OCI-LY3 (cell line): ENCODE results near the gene GIT2.

ENCODE experiments used
- H2AFZ ChIP-seq: fragments of 200-600, 300-600 bp; shearing (Covaris generic); 2 replicates; pipeline ENCODE4 v1.6.0; 2014; ENCODE audit warnings: antibody characterized with exemption, low read depth, low read length
- H3K27ac ChIP-seq: fragments of 200-600, 300-600 bp; sonication (generic); 2 replicates; pipeline ENCODE4 v1.5.1; 2014; ENCODE audit warnings: mild to moderate bottlenecking, low read length, moderate library complexity, mixed read lengths
- H3K27me3 ChIP-seq: fragments of 200-600, 300-600 bp; sonication (generic); 2 replicates; pipeline ENCODE4 v1.6.1; 2014; ENCODE audit warnings: low read depth, low read length, mixed read lengths
- H3K36me3 ChIP-seq: fragments of 200-600, 300-600 bp; sonication (generic); replicated peaks from 2 replicates; pipeline ENCODE3; 2014; ENCODE audit warnings: low read depth, low read length, mixed read lengths
- H3K4me1 ChIP-seq: fragments of 300-600, 200-600 bp; sonication (generic); 2 replicates; pipeline ENCODE4 v1.6.1; 2014; ENCODE audit warnings: low read length, mixed read lengths
- H3K4me2 ChIP-seq: fragments of 200-600, 300-600 bp; sonication (generic); 2 replicates; pipeline ENCODE4 v1.6.1; 2014; ENCODE audit warnings: low read length, mixed read lengths
- H3K4me3 ChIP-seq: fragments of 300-600, 200-600 bp; sonication (generic); 2 replicates; pipeline ENCODE4 v1.5.1; 2014; ENCODE audit warnings: antibody characterized with exemption, mild to moderate bottlenecking, low read length, moderate library complexity
- H3K79me2 ChIP-seq: fragments of 300-600, 200-600 bp; shearing (Covaris generic); 2 replicates; pipeline ENCODE4 v1.6.1; 2014; ENCODE audit warnings: mild to moderate bottlenecking, low read length, mixed read lengths
- H3K9ac ChIP-seq: fragments of 300-600, 200-600 bp; shearing (Covaris generic); 2 replicates; pipeline ENCODE4 v1.6.0; 2014; ENCODE audit warnings: mild to moderate bottlenecking, low read length, moderate library complexity
- H3K9me3 ChIP-seq: fragments of 200-600, 300-600 bp; shearing (Covaris generic); 2 replicates; pipeline ENCODE4 v1.6.1; 2014; ENCODE audit warnings: low read length, mixed read lengths; ENCODE audit not compliant: insufficient read depth
- H4K20me1 ChIP-seq: fragments of 200-600, 300-600 bp; sonication (generic); 2 replicates; pipeline ENCODE4 v1.6.1; 2016; ENCODE audit warnings: low read length, mixed read lengths; ENCODE audit not compliant: insufficient read depth
- EZH2phosphoT487 ChIP-seq: fragments of 200-600 bp; shearing (Covaris generic); IDR thresholded peaks from 2 replicates; pipeline ENCODE4 v1.6.1; 2018; ENCODE audit warnings: antibody characterized with exemption, mixed run types, low read depth
- TF ChIP-seq, protein P1 (sequence below): fragments of 200-600, 300-600 bp; sonication (generic); IDR thresholded peaks from 2 replicates; pipeline ENCODE4 v1.5.1; 2014; ENCODE audit warnings: antibody characterized with exemption, low read length, low read depth

GIT2 gene

GRCh38 chr12:109951136-109951535 lies 45.0 kb downstream of the GIT2 start:
- peaks cover 13% of the 10 kb centered on the region; the same call in 1 of the 2 replicates for H3K79me2 ChIP-seq
- no peak overlapping the region for H3K4me3 ChIP-seq
- no peak overlapping the region for H2AFZ ChIP-seq
- no peak overlapping the region for H3K27ac ChIP-seq
- peaks cover 7% of the 10 kb centered on the region for H4K20me1 ChIP-seq
- H3K27me3 ChIP-seq, result no peaks in the 10 kb centered on the region
- H3K36me3 ChIP-seq, result peaks cover 79% of the 10 kb centered on the region
- H3K4me1 ChIP-seq, result peaks cover 44% of the 10 kb centered on the region
- no peak overlapping the region for H3K4me2 ChIP-seq
- H3K9ac ChIP-seq, result no peak overlapping the region
- H3K9me3 ChIP-seq, result no peaks in the 10 kb centered on the region
- TF ChIP-seq, protein P1, sequence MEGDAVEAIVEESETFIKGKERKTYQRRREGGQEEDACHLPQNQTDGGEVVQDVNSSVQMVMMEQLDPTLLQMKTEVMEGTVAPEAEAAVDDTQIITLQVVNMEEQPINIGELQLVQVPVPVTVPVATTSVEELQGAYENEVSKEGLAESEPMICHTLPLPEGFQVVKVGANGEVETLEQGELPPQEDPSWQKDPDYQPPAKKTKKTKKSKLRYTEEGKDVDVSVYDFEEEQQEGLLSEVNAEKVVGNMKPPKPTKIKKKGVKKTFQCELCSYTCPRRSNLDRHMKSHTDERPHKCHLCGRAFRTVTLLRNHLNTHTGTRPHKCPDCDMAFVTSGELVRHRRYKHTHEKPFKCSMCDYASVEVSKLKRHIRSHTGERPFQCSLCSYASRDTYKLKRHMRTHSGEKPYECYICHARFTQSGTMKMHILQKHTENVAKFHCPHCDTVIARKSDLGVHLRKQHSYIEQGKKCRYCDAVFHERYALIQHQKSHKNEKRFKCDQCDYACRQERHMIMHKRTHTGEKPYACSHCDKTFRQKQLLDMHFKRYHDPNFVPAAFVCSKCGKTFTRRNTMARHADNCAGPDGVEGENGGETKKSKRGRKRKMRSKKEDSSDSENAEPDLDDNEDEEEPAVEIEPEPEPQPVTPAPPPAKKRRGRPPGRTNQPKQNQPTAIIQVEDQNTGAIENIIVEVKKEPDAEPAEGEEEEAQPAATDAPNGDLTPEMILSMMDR, result no peak
- no peak for TF ChIP-seq EZH2phosphoT487

GRCh38 chr12:109950625-109951024 lies 45.5 kb downstream of the GIT2 start:
- Histone ChIP-seq H4K20me1 (peaks cover 7% of the 10 kb centered on the region), H3K79me2 (peaks cover 13% of the 10 kb centered on the region; the same call in 1 of the 2 replicates), H2AFZ (no peak overlapping the region), H3K4me2 (no peak overlapping the region), H3K9me3 (no peaks in the 10 kb centered on the region), H3K4me3 (no peak overlapping the region), H3K27ac (no peak overlapping the region), H3K4me1 (peaks cover 44% of the 10 kb centered on the region), H3K36me3 (peaks cover 78% of the 10 kb centered on the region), H3K27me3 (no peaks in the 10 kb centered on the region), H3K9ac (no peak overlapping the region)
- no peak for TF ChIP-seq EZH2phosphoT487
- TF ChIP-seq, protein P1, result no peak

GRCh38 chr12:109949089-109949488 lies 47.1 kb downstream of the GIT2 start:
- Histone ChIP-seq H3K9ac (no peak overlapping the region), H3K4me3 (no peak overlapping the region), H3K36me3 (peaks cover 85% of the 10 kb centered on the region), H2AFZ (no peak overlapping the region), H3K79me2 (peaks cover 13% of the 10 kb centered on the region; the same call in 1 of the 2 replicates), H3K9me3 (no peaks in the 10 kb centered on the region), H4K20me1 (peaks cover 7% of the 10 kb centered on the region), H3K27ac (no peak overlapping the region), H3K27me3 (no peaks in the 10 kb centered on the region), H3K4me2 (no peak overlapping the region), H3K4me1 (peaks cover 42% of the 10 kb centered on the region)
- TF ChIP-seq EZH2phosphoT487, result no peak
- TF ChIP-seq, protein P1, result no peak

DNA sequence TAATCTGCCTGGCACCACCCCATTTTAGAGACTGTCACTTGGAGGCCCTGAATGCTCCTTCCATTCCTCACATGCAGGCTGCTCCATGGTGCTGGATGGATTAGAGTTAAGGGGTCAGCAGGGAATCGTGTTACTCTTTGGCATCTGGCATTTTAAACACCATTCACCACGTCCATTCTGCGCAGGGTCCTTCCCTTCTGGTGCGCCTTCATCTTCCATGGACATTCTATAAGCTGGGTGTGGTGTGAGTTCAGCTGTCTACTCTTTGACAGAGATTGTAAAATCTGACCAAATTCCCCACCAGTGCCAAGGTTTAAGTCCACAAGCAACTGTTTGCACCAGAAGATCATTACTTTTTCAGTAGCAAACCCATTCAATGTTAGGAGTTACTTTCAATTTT lies 47.8 kb downstream of the GIT2 start:
- Histone ChIP-seq H3K4me3 (no peak overlapping the region), H3K27ac (no peak overlapping the region), H3K9me3 (no peaks in the 10 kb centered on the region), H3K36me3 (peaks cover 80% of the 10 kb centered on the region), H3K9ac (no peak overlapping the region), H3K4me1 (peaks cover 37% of the 10 kb centered on the region), H2AFZ (no peak overlapping the region), H4K20me1 (peaks cover 7% of the 10 kb centered on the region; the same call in 1 of the 2 replicates), H3K79me2 (peaks cover 13% of the 10 kb centered on the region; the same call in 1 of the 2 replicates), H3K27me3 (no peaks in the 10 kb centered on the region), H3K4me2 (no peak overlapping the region)
- no peak for TF ChIP-seq EZH2phosphoT487
- TF ChIP-seq, protein P1, result no peak
